Activated CD8-positive, alpha-beta memory T cell treated with anti-CD3 and anti-CD28 coated beads, Interleukin-2, amount 10 ng/mL, durations not matched to agents 7 days and 5 days (primary cell): ENCODE results near the gene GNMT. TPM values are rescaled to one million over a fixed set of nuclear protein-coding genes. Genes with fewer than 3 reads are reported as not detected.
A peak's percentile ranks its signal among the peaks of the same experiment; 100 is the strongest.
"Not testable (repeated sequence)": the region's sequence is repeated elsewhere in the genome, so short reads cannot be mapped to it uniquely, and the experiment has no call there.

Experiments used
- ATAC-seq: fragments of 150-1000 bp; cut with Tn5 transposase; one replicate; pipeline ENCODE4 v1.10.0; 2021; ENCODE audit warnings: moderate library complexity
- CTCF ChIA-PET: fragments of 350-600 bp; sonication (Branson Sonifier 250); formaldehyde crosslinking; loops from one replicate; lab custom pipeline; 2021; ENCODE audit warnings: antibody characterized with exemption; lab: Charles Lee
- DNase-seq: peaks from one replicate; pipeline ENCODE4 v3.0.0-alpha.2; 2020
- H3K27ac Mint-ChIP-seq: one replicate; pipeline ENCODE4 v1.8.0; 2021; ENCODE audit warnings: mild to moderate bottlenecking, mixed read lengths
- H3K27me3 Mint-ChIP-seq: one replicate; pipeline ENCODE4 v1.8.0; 2021; ENCODE audit warnings: mixed read lengths
- H3K36me3 Mint-ChIP-seq: one replicate; pipeline ENCODE4 v1.8.0; 2021; ENCODE audit warnings: mild to moderate bottlenecking, mixed read lengths
- H3K4me1 Mint-ChIP-seq: one replicate; pipeline ENCODE4 v1.8.0; 2021; ENCODE audit warnings: mixed read lengths
- H3K4me3 Mint-ChIP-seq: one replicate; pipeline ENCODE4 v1.8.0; 2021; ENCODE audit warnings: mild to moderate bottlenecking, moderate library complexity, mixed read lengths
- H3K9me3 Mint-ChIP-seq: one replicate; pipeline ENCODE4 v1.8.0; 2022; ENCODE audit warnings: low read depth, mixed read lengths
- total RNA-seq, 2 experiments: library from RNA; stranded (reverse); gene quantifications; one replicate each; pipeline ENCODE4 v1.2.3, GENCODE V29; 2021

The GNMT gene
- total RNA-seq, 2 experiments from 2014 or later, result 0.26 to 0.70 TPM

DNA sequence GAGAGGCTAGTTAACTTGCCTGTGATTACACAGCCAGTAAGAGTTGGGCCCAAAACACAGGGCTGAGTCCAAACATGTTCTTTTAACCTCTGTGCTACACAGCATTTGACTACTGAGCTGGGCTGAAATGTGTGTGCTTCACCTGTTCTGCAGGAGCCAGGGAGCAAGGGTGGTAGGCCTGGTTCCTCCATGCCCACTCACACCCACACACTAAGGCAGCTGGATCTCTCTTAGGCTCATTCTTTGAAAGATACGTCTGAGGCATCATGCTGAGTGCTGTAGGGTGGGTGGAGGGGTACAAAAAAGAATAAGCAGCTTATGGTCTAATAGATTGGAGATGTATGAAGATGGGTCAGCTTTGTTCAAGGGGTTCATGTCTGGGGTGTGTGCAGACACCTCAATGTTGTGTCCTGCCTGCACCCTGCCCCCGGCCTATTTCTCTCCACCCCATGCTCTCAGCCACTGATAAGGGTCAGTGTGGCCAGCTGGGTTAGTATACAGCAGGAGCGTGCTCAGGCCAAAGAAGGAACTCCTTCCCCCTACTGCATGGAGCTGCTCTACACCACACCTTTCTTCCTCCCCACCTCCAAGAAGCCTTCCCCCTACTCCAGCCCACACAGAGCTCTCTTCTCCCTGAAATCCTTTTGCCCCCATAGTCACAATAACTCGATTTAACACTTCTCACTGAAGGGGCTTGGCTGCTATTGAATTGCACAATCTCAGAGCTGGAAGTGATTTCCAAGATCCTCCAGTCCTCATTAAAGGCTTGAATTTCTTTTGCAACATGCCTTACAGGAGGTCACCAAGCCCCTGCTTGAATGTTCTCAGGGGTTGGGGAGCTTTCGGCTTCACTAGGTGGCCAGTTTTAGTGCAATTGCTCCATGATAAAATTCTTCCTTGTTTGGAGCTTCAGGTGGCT is 27.2 kb downstream of the GNMT start:
- H3K4me3 Mint-ChIP-seq, result no peak overlapping the region
- H3K4me1 Mint-ChIP-seq, result peaks cover 34% of the 10 kb centered on the region
- no peak overlapping the region for H3K27ac Mint-ChIP-seq
- CTCF ChIA-PET, result interaction anchor here (0.5 to 1.5 kb wide), 4 partner anchors 9 to 1115 kb away, joined by 3 to 6 read pairs (median 4); partner anchors contain the start of gene PEX6
- H3K27me3 Mint-ChIP-seq, result no peaks in the 10 kb centered on the region
- peaks cover 8% of the 10 kb centered on the region for H3K36me3 Mint-ChIP-seq
- DNase-seq (no peak), ATAC-seq (no peak)
- H3K9me3 Mint-ChIP-seq, result no peaks in the 10 kb centered on the region

DNA sequence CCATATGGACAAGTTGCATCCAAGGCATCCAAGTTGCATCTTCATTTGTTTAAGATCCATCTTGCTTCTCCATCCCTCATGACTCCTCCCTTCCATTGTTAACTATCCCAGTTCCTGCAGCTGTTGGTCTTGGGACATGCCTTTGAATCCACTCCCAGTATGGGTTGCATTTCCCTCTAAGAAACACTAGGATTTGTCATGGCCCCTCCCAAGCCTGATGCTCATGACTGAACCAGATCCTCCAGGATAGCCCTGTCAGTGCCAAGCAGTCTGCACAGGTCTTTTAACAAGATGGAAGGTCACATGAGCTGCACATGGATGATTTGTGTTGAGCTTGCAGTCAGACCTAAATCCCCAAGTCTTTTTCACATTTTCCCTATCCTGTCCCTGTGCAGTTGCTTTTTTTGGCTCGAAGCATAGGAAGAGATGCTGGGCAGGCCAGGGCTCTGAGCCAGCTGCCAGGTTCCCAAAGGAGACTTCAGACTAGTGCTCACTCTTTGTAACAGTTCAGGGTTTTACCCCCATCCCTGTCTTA is 28.0 kb downstream of the GNMT start:
- H3K27me3 Mint-ChIP-seq, result no peaks in the 10 kb centered on the region
- no peak overlapping the region for H3K4me3 Mint-ChIP-seq
- CTCF ChIA-PET, result interaction anchor here (0.9 to 1.5 kb wide), 3 partner anchors 9 to 155 kb away, joined by 3 to 6 read pairs (median 6); partner anchors contain the start of gene PEX6
- peaks cover 33% of the 10 kb centered on the region for H3K4me1 Mint-ChIP-seq
- H3K9me3 Mint-ChIP-seq, result no peaks in the 10 kb centered on the region
- no peak for DNase-seq
- ATAC-seq, result no peak
- H3K27ac Mint-ChIP-seq, result no peak overlapping the region
- peaks cover 11% of the 10 kb centered on the region for H3K36me3 Mint-ChIP-seq

GRCh38 chr6:42989923-42990322 is 29.4 kb downstream of the GNMT start:
- H3K27ac Mint-ChIP-seq, result no peak overlapping the region
- H3K36me3 Mint-ChIP-seq, result peaks cover 11% of the 10 kb centered on the region
- H3K9me3 Mint-ChIP-seq, result no peaks in the 10 kb centered on the region
- DNase-seq (no peak), ATAC-seq (no peak)
- H3K27me3 Mint-ChIP-seq, result no peaks in the 10 kb centered on the region
- CTCF ChIA-PET, result no interaction called here
- H3K4me3 Mint-ChIP-seq, result no peak overlapping the region
- peaks cover 27% of the 10 kb centered on the region for H3K4me1 Mint-ChIP-seq

GRCh38 chr6:42993445-42993844 is 32.9 kb downstream of the GNMT start:
- no peak overlapping the region for H3K4me3 Mint-ChIP-seq
- H3K9me3 Mint-ChIP-seq, result no peaks in the 10 kb centered on the region
- CTCF ChIA-PET, result interaction anchor here (2.0 kb wide), 1 partner anchor 10 kb away, joined by 4 read pairs; the partner anchor contains the start of gene PPP2R5D
- H3K27ac Mint-ChIP-seq, result no peak overlapping the region
- ATAC-seq (no peak), DNase-seq (no peak)
- H3K36me3 Mint-ChIP-seq, result peaks cover 8% of the 10 kb centered on the region
- peaks cover 7% of the 10 kb centered on the region for H3K4me1 Mint-ChIP-seq
- H3K27me3 Mint-ChIP-seq, result no peaks in the 10 kb centered on the region

DNA sequence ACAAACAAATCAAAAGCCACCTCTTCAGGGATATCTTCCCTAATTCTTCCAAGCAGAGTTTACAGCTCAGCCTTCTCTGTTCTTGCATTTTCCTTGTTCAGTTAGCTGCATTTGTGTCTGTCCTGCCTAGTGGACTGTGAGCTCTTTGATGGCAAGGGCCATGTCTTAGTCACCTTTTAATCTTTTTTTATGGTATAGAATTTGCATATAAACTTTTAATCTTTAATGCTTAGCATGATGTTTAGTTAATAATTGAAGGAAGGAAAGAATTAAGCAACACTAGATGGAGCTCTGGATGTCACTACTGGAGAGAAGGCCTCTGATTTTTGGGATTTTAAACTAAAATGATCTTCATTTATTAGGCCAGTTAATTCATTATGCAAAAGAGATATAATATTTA is 36.0 kb downstream of the GNMT start:
- Mint-ChIP-seq H3K9me3 (no peaks in the 10 kb centered on the region), H3K27me3 (no peaks in the 10 kb centered on the region), H3K27ac (no peak overlapping the region), H3K4me3 (no peak overlapping the region), H3K36me3 (peaks cover 8% of the 10 kb centered on the region), H3K4me1 (peaks cover 7% of the 10 kb centered on the region)
- CTCF ChIA-PET, result interaction anchor here (0.9 to 1.4 kb wide), 3 partner anchors 11 to 147 kb away, joined by 4 to 6 read pairs (median 4); partner anchors contain the start of gene PPP2R5D
- ATAC-seq (no peak), DNase-seq (no peak)

- H3K4me1 Mint-ChIP-seq, CTCF ChIA-PET, H3K36me3 Mint-ChIP-seq, H3K27ac Mint-ChIP-seq, DNase-seq, H3K9me3 Mint-ChIP-seq, H3K4me3 Mint-ChIP-seq, ATAC-seq, H3K27me3 Mint-ChIP-seq: not testable (repeated sequence)
Measured at GRCh38 chr6:42998205-42998604, 37.7 kb downstream of the GNMT start.

DNA sequence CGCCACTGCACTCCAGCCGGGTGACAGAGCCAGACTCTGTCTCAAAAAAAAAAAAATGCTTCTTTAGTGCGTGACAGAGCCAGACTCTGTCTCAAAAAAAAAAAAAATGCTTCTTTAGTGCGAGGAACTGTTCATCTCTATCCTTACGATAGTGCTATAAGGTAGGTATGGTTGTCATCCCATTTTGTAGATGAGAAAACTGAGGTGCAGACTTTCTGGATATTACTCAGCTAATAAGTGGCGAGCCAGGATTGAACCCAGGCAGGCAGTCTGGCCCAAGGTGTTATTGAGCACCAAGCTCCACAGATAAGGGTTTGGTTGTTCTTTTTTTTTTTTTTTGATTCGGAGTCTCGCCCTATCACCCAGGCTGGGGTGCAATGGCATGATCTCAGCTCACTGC is 41.3 kb downstream of the GNMT start:
- CTCF ChIA-PET, result interaction anchor here (1.0 to 1.1 kb wide), 2 partner anchors 9 to 11 kb away, joined by 3 read pairs; no protein-coding TSS in a partner anchor
- no peaks in the 10 kb centered on the region for H3K27me3 Mint-ChIP-seq
- H3K36me3 Mint-ChIP-seq, result peaks cover 2% of the 10 kb centered on the region
- no peak overlapping the region for H3K27ac Mint-ChIP-seq
- no peak overlapping the region for H3K4me3 Mint-ChIP-seq
- no peak for ATAC-seq
- DNase-seq, result no peak
- no peaks in the 10 kb centered on the region for H3K9me3 Mint-ChIP-seq
- no peaks in the 10 kb centered on the region for H3K4me1 Mint-ChIP-seq

GRCh38 chr6:43005844-43006243 is 45.3 kb downstream of the GNMT start:
- ATAC-seq (no peak), DNase-seq (no peak)
- Mint-ChIP-seq H3K27me3 (no peaks in the 10 kb centered on the region), H3K27ac (no peak overlapping the region), H3K4me1 (no peaks in the 10 kb centered on the region), H3K4me3 (no peak overlapping the region), H3K9me3 (no peaks in the 10 kb centered on the region), H3K36me3 (peaks cover 14% of the 10 kb centered on the region)
- CTCF ChIA-PET, result interaction anchor here (0.9 to 3.5 kb wide), 2 partner anchors 65 to 138 kb away, joined by 3 to 14 read pairs; no protein-coding TSS in a partner anchor

GRCh38 chr6:43006251-43006650 is 45.7 kb downstream of the GNMT start:
- no peak for ATAC-seq
- no peaks in the 10 kb centered on the region for H3K4me1 Mint-ChIP-seq
- H3K4me3 Mint-ChIP-seq, result no peak overlapping the region
- H3K27ac Mint-ChIP-seq, result no peak overlapping the region
- no peak for DNase-seq
- peaks cover 17% of the 10 kb centered on the region for H3K36me3 Mint-ChIP-seq
- CTCF ChIA-PET, result interaction anchor here (3.5 kb wide), 1 partner anchor 138 kb away, joined by 14 read pairs; no protein-coding TSS in a partner anchor
- H3K9me3 Mint-ChIP-seq, result no peaks in the 10 kb centered on the region
- no peaks in the 10 kb centered on the region for H3K27me3 Mint-ChIP-seq

GRCh38 chr6:43007126-43007525 is 46.6 kb downstream of the GNMT start:
- Mint-ChIP-seq H3K9me3 (no peaks in the 10 kb centered on the region), H3K27ac (no peak overlapping the region), H3K27me3 (no peaks in the 10 kb centered on the region), H3K36me3 (peaks cover 17% of the 10 kb centered on the region), H3K4me3 (no peak overlapping the region), H3K4me1 (peaks cover 8% of the 10 kb centered on the region)
- no peak for ATAC-seq
- CTCF ChIA-PET, result interaction anchor here (1.3 to 3.5 kb wide), 2 partner anchors 69 to 137 kb away, joined by 3 to 14 read pairs; no protein-coding TSS in a partner anchor
- no peak for DNase-seq

DNA sequence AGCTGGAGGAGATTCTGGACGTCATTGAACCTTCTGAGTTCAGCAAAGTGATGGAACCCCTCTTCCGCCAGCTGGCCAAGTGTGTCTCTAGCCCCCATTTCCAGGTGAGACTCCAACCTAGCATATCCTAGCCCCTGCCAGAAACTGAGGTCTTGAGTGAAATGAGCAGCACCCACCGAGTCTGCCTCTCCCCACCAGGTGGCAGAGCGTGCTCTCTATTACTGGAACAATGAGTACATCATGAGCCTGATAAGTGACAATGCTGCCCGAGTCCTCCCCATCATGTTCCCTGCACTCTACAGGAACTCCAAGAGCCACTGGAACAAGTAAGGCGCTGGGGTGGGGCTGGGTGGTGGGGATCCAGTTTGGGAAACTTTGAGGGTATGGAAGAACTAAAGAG is 48.6 kb downstream of the GNMT start:
- ATAC-seq (no peak), DNase-seq (peak; percentile 60)
- peaks cover 21% of the 10 kb centered on the region for H3K4me1 Mint-ChIP-seq
- peaks cover 24% of the 10 kb centered on the region for H3K36me3 Mint-ChIP-seq
- H3K27me3 Mint-ChIP-seq, result no peaks in the 10 kb centered on the region
- no peak overlapping the region for H3K27ac Mint-ChIP-seq
- CTCF ChIA-PET, result interaction anchor here (0.8 to 2.6 kb wide), 3 partner anchors 11 to 134 kb away, joined by 3 to 15 read pairs (median 7); partner anchors contain the start of genes CNPY3 and RRP36
- no peaks in the 10 kb centered on the region for H3K9me3 Mint-ChIP-seq
- H3K4me3 Mint-ChIP-seq, result no peak overlapping the region

- no peak for ATAC-seq
Measured at GRCh38 chr6:43011207-43011606, 50.7 kb downstream of the GNMT start.

GRCh38 chr6:43012364-43012763 is 51.8 kb downstream of the GNMT start:
- CTCF ChIA-PET, result interaction anchor here (1.0 to 3.7 kb wide), 4 partner anchors 10 to 132 kb away, joined by 3 to 15 read pairs (median 8); partner anchors contain the start of genes CNPY3 and PEX6
- H3K4me1 Mint-ChIP-seq, result peaks cover 41% of the 10 kb centered on the region
- no peak for DNase-seq
- no peaks in the 10 kb centered on the region for H3K27me3 Mint-ChIP-seq
- H3K4me3 Mint-ChIP-seq, result peak overlapping the region; percentile 96
- H3K36me3 Mint-ChIP-seq, result peaks cover 22% of the 10 kb centered on the region
- ATAC-seq, result no peak
- H3K27ac Mint-ChIP-seq, result peak overlapping the region; percentile 19
- H3K9me3 Mint-ChIP-seq, result no peaks in the 10 kb centered on the region

More at GRCh38 chr6:43011207-43011606, 50.7 kb downstream of the GNMT start:
- peaks cover 34% of the 10 kb centered on the region for H3K4me1 Mint-ChIP-seq
- no peaks in the 10 kb centered on the region for H3K9me3 Mint-ChIP-seq
- no peak for DNase-seq
- CTCF ChIA-PET, result interaction anchor here (1.3 to 2.6 kb wide), 4 partner anchors 9 to 132 kb away, joined by 3 to 15 read pairs (median 6); partner anchors contain the start of genes MRPL2 and RRP36
- H3K27me3 Mint-ChIP-seq, result no peaks in the 10 kb centered on the region
- no peak overlapping the region for H3K27ac Mint-ChIP-seq
- no peak overlapping the region for H3K4me3 Mint-ChIP-seq
- H3K36me3 Mint-ChIP-seq, result peaks cover 24% of the 10 kb centered on the region
